Neural progenitor cell (in vitro differentiated cells): ENCODE measurements around the gene NRG2.

Source experiments
- EZH2 ChIP-seq: fragments of 200-600 bp; sonication (generic); IDR thresholded peaks from 2 replicates; pipeline ENCODE4 v1.6.1; 2017; ENCODE audit warnings: antibody characterized with exemption, mild to moderate bottlenecking, moderate library complexity
- TF ChIP-seq, protein P1 (sequence below): fragments of 200-600 bp; sonication (generic); IDR thresholded peaks from 2 replicates; pipeline ENCODE4 v1.5.1; 2017; ENCODE audit warnings: antibody characterized with exemption, mild to moderate bottlenecking

- TF ChIP-seq, protein P1, sequence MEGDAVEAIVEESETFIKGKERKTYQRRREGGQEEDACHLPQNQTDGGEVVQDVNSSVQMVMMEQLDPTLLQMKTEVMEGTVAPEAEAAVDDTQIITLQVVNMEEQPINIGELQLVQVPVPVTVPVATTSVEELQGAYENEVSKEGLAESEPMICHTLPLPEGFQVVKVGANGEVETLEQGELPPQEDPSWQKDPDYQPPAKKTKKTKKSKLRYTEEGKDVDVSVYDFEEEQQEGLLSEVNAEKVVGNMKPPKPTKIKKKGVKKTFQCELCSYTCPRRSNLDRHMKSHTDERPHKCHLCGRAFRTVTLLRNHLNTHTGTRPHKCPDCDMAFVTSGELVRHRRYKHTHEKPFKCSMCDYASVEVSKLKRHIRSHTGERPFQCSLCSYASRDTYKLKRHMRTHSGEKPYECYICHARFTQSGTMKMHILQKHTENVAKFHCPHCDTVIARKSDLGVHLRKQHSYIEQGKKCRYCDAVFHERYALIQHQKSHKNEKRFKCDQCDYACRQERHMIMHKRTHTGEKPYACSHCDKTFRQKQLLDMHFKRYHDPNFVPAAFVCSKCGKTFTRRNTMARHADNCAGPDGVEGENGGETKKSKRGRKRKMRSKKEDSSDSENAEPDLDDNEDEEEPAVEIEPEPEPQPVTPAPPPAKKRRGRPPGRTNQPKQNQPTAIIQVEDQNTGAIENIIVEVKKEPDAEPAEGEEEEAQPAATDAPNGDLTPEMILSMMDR = no peak
- TF ChIP-seq EZH2 = no peak
These were observed 57.8 kb downstream of the NRG2 start for GRCh38 chr5:139985290-139985689.
